Measurements from ENCODE around the gene ZCCHC14.
A peak's percentile ranks its signal among the peaks of the same experiment; 100 is the strongest.

Gene ZCCHC14

GRCh38 chr16:87492721-87493607 is at the start of gene ZCCHC14:
Gene ZCCHC14, minus strand, starts transcription at chr16:87493024. Its CDS starts 786 bp downstream, at chr16:87492238.
- peak; percentile 89 for DNase-seq

GRCh38 chr16:87541872-87542234 is 49.0 kb upstream of the ZCCHC14 start:
- no peak for DNase-seq

- no peak for DNase-seq
These were observed 48.5 kb upstream of the ZCCHC14 start for GRCh38 chr16:87541147-87541871.

- no peak for DNase-seq
These were observed 48.0 kb upstream of the ZCCHC14 start for GRCh38 chr16:87540897-87541146.

- no peak for DNase-seq
These were observed 47.5 kb upstream of the ZCCHC14 start for GRCh38 chr16:87540072-87540896.

GRCh38 chr16:87539113-87539512 is 46.3 kb upstream of the ZCCHC14 start:
- no peak for DNase-seq

- no peak for DNase-seq
These were observed 45.8 kb upstream of the ZCCHC14 start for GRCh38 chr16:87538594-87538993.

GRCh38 chr16:87538160-87538559 is 45.3 kb upstream of the ZCCHC14 start:
- DNase-seq: no peak

GRCh38 chr16:87536795-87537142 is 43.9 kb upstream of the ZCCHC14 start:
- no peak for DNase-seq

GRCh38 chr16:87535855-87536794 is 43.3 kb upstream of the ZCCHC14 start:
- DNase-seq: no peak

GRCh38 chr16:87535457-87535854 is 42.6 kb upstream of the ZCCHC14 start:
- DNase-seq: no peak

- DNase-seq: no peak
These were observed 41.9 kb upstream of the ZCCHC14 start for GRCh38 chr16:87534751-87535150.

GRCh38 chr16:87534030-87534653 is 41.3 kb upstream of the ZCCHC14 start:
- no peak for DNase-seq

- DNase-seq: no peak
These were observed 40.2 kb upstream of the ZCCHC14 start for GRCh38 chr16:87533061-87533460.

- DNase-seq: no peak
These were observed 38.6 kb upstream of the ZCCHC14 start for GRCh38 chr16:87531418-87531817.

- no peak for DNase-seq
These were observed 36.1 kb upstream of the ZCCHC14 start for GRCh38 chr16:87528690-87529579.

GRCh38 chr16:87527055-87527724 is 34.4 kb upstream of the ZCCHC14 start:
- DNase-seq: no peak

- DNase-seq: no peak
These were observed 33.6 kb upstream of the ZCCHC14 start for GRCh38 chr16:87526238-87526947.

GRCh38 chr16:87525352-87525751 is 32.5 kb upstream of the ZCCHC14 start:
- no peak for DNase-seq

- no peak for DNase-seq
These were observed 31.6 kb upstream of the ZCCHC14 start for GRCh38 chr16:87524407-87524806.

Measured in DMS 273 treated with DMSO at 0.1 percent for 48 hours (cell line).